Smooth muscle cell (in vitro differentiated cells): ENCODE measurements around the gene DCAF11. TPM values are rescaled to one million over a fixed set of nuclear protein-coding genes. Genes with fewer than 3 reads are reported as not detected.

ENCODE experiments used
- DNase-seq: peaks from one replicate; lab custom pipeline; 2025; ENCODE audit not compliant: unreplicated experiment; lab: John Stamatoyannopoulos, UW
- H2AFZ ChIP-seq: fragments of 200-600 bp; sonication (generic); 2 replicates; pipeline ENCODE4 v1.6.0; 2016; ENCODE audit warnings: antibody characterized with exemption, low read depth, mild to moderate bottlenecking
- H3F3A ChIP-seq: fragments of 200-600 bp; sonication (generic); 2 replicates; pipeline ENCODE4 v1.6.0; 2017; ENCODE audit warnings: antibody characterized with exemption, low read depth
- H3K27ac ChIP-seq: fragments of 200-600 bp; sonication (generic); 2 replicates; pipeline ENCODE4 v1.5.1; 2016; ENCODE audit warnings: low read depth, mild to moderate bottlenecking
- H3K27me3 ChIP-seq: fragments of 200-600 bp; sonication (generic); 2 replicates; pipeline ENCODE4 v1.6.1; 2016; ENCODE audit warnings: low read depth, mild to moderate bottlenecking
- H3K36me3 ChIP-seq: fragments of 200-600 bp; sonication (generic); 2 replicates; pipeline ENCODE4 v1.5.1; 2016; ENCODE audit warnings: low read depth
- H3K4me1 ChIP-seq: fragments of 200-600 bp; sonication (generic); 2 replicates; pipeline ENCODE4 v1.5.1; 2016; ENCODE audit warnings: low read depth
- H3K4me2 ChIP-seq: fragments of 200-600 bp; sonication (generic); 2 replicates; pipeline ENCODE4 v1.6.0; 2016; ENCODE audit warnings: mild to moderate bottlenecking
- H3K4me3 ChIP-seq: fragments of 200-600 bp; sonication (generic); 2 replicates; pipeline ENCODE4 v1.5.1; 2016; ENCODE audit warnings: mild to moderate bottlenecking
- H3K79me2 ChIP-seq: fragments of 200-600 bp; sonication (generic); 2 replicates; pipeline ENCODE4 v1.6.0; 2016; ENCODE audit warnings: low read depth, mild to moderate bottlenecking
- H3K9ac ChIP-seq: fragments of 200-600 bp; sonication (generic); 2 replicates; pipeline ENCODE4 v1.6.0; 2016; ENCODE audit warnings: low read depth
- H3K9me3 ChIP-seq: fragments of 200-600 bp; sonication (generic); replicated peaks from 2 replicates; pipeline ENCODE4 v1.5.1; 2016; ENCODE audit warnings: low read depth
- H4K20me1 ChIP-seq: fragments of 200-600 bp; sonication (generic); 2 replicates; pipeline ENCODE4 v1.6.0; 2016; ENCODE audit warnings: low read depth
- WGBS: methylation state at CpG from one replicate; pipeline ENCODE4 v1.1.7; 2016; ENCODE audit warnings: low lambda C conversion rate; 5-methylcytosine and 5-hydroxymethylcytosine counted together
- polyA plus RNA-seq: library from polyadenylated mRNA; unstranded; fragments of >200 nt; fragmentation: Nextera tagmentation; extraction: Ambion mirVana; gene quantifications from 2 replicates; pipeline ENCODE4 v1.2.1, GENCODE V29; 2016
- total RNA-seq: library from RNA; depleted of rRNA; stranded (reverse); fragments of >200 nt; gene quantifications from 2 replicates; pipeline ENCODE4 v1.2.3, GENCODE V29; 2014
- TF ChIP-seq, protein P1 (sequence below): fragments of 200-600 bp; sonication (generic); IDR thresholded peaks from 2 replicates; pipeline ENCODE4 v1.5.1; 2017; ENCODE audit warnings: borderline replicate concordance, mild to moderate bottlenecking, antibody characterized with exemption; ENCODE audit not compliant: insufficient read depth, poor library complexity, severe bottlenecking

DCAF11 gene
- total and polyA plus RNA-seq, 2 experiments from 2014 or later: 39.3 to 43.6 TPM

- H3K27me3 ChIP-seq: peaks cover 18% of the 10 kb centered on the region
- no peaks in the 10 kb centered on the region for H3K9me3 ChIP-seq
Measured at GRCh38 chr14:24074625-24075484, 39.7 kb upstream of the DCAF11 start.

DNA sequence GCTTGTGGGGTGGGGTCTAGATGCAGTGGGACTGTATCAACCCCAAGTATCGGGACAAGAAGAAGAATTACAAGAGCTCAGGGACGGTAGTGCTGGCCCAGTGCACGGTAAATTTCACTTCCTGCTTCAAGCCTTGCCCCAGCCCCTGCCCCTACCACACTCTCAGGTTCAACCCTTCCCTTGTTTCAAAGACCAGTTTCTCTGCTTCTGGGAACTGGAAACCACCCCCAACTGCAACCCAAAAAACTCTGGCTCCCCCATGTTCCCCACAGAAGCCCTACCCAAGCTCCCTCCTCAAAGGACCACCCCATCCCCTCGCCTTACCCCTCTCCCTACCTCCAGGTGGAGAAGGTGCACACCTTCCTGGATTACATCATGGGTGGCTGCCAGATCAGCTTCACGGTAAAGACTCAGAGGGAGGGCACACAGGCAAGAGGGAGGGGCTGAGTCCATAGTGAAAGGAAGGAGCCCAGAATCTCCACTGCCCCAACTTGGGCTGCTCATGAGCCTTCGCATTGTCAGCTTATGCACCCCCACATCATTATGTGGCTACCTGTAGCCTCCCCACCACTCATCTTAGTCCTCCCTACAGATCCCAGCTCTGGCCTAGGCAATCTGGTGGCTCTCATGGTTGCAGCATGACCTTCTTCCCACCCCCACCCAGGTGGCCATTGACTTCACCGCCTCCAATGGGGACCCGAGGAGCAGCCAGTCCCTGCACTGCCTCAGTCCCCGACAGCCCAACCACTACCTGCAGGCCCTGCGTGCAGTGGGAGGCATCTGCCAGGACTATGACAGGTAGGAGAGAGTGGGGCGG is 38.9 kb upstream of the DCAF11 start:
- WGBS: 76% methylated on average over 11 of the region's 11 CpGs
- no peak overlapping the region for H3K9ac ChIP-seq

More at GRCh38 chr14:24074625-24075484, 39.7 kb upstream of the DCAF11 start:
- Histone ChIP-seq H3K79me2 (no peaks in the 10 kb centered on the region), H3K36me3 (no peaks in the 10 kb centered on the region), H3K4me3 (no peak overlapping the region), H3F3A (no peaks in the 10 kb centered on the region), H3K9ac (no peak overlapping the region), H3K4me1 (peaks cover 1% of the 10 kb centered on the region), H3K4me2 (no peak overlapping the region), H2AFZ (no peak overlapping the region), H4K20me1 (no peaks in the 10 kb centered on the region), H3K27ac (no peak overlapping the region)
- WGBS: 95% methylated on average over 11 of the region's 11 CpGs
- DNase-seq: no peak
- TF ChIP-seq, protein P1, sequence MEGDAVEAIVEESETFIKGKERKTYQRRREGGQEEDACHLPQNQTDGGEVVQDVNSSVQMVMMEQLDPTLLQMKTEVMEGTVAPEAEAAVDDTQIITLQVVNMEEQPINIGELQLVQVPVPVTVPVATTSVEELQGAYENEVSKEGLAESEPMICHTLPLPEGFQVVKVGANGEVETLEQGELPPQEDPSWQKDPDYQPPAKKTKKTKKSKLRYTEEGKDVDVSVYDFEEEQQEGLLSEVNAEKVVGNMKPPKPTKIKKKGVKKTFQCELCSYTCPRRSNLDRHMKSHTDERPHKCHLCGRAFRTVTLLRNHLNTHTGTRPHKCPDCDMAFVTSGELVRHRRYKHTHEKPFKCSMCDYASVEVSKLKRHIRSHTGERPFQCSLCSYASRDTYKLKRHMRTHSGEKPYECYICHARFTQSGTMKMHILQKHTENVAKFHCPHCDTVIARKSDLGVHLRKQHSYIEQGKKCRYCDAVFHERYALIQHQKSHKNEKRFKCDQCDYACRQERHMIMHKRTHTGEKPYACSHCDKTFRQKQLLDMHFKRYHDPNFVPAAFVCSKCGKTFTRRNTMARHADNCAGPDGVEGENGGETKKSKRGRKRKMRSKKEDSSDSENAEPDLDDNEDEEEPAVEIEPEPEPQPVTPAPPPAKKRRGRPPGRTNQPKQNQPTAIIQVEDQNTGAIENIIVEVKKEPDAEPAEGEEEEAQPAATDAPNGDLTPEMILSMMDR: no peak

DNA sequence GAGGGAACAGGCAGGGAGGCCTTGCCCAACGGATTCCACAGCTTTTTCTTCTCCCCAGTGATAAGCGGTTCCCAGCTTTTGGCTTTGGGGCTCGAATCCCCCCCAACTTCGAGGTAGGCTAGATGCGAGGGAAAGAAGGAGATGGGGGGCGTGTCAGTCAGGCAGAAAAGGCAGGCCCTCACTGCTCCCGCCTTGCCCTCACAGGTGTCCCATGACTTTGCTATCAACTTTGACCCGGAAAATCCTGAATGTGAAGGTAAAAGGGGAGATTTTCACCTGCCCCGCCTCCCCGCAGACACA is 38.3 kb upstream of the DCAF11 start:
- no peak for DNase-seq
- H3K4me3 ChIP-seq: no peak overlapping the region
- TF ChIP-seq, protein P1: no peak
- H3F3A ChIP-seq: no peaks in the 10 kb centered on the region
- WGBS: 89% methylated on average over 9 of the region's 10 CpGs
- H3K36me3 ChIP-seq: no peaks in the 10 kb centered on the region
- no peak overlapping the region for H2AFZ ChIP-seq
- peaks cover 12% of the 10 kb centered on the region for H3K4me1 ChIP-seq
- H4K20me1 ChIP-seq: no peaks in the 10 kb centered on the region
- no peak overlapping the region for H3K9ac ChIP-seq
- peaks cover 19% of the 10 kb centered on the region for H3K27me3 ChIP-seq
- no peak overlapping the region for H3K4me2 ChIP-seq
- H3K27ac ChIP-seq: no peak overlapping the region
- H3K9me3 ChIP-seq: no peaks in the 10 kb centered on the region
- no peaks in the 10 kb centered on the region for H3K79me2 ChIP-seq

More for the DNA sequence above, 38.9 kb upstream of the DCAF11 start:
- TF ChIP-seq, protein P1: no peak
- no peak for DNase-seq
- Histone ChIP-seq H3K4me1 (peaks cover 10% of the 10 kb centered on the region), H2AFZ (no peak overlapping the region), H3K27ac (no peak overlapping the region), H3K79me2 (no peaks in the 10 kb centered on the region), H3K9me3 (no peaks in the 10 kb centered on the region), H3K36me3 (no peaks in the 10 kb centered on the region), H4K20me1 (no peaks in the 10 kb centered on the region), H3F3A (no peaks in the 10 kb centered on the region), H3K4me2 (no peak overlapping the region), H3K27me3 (peaks cover 18% of the 10 kb centered on the region), H3K4me3 (no peak overlapping the region)
